ENCODE measurements around the gene EFCAB8.
A peak's percentile ranks its signal among the peaks of the same experiment; 100 is the strongest.
"Not testable (repeated sequence)": the region's sequence is repeated elsewhere in the genome, so short reads cannot be mapped to it uniquely, and the experiment has no call there.

The EFCAB8 gene

GRCh38 chr20:32898729-32899128, 40.0 kb downstream of the EFCAB8 start:
- peak; percentile 67 for DNase-seq (ENCODE audit: low read depth)
- H3K4me3 ChIP-seq (ENCODE audit: control insufficient read depth, low read depth, low read length) = no peak overlapping the region
- TF ChIP-seq CTCF (conservative IDR thresholded peaks at IDR 0.05; ENCODE audit: control insufficient read depth, insufficient read depth, low read depth, low read length) = no peak

- peak; percentile 51 for DNase-seq (ENCODE audit: low read depth)
- peak; percentile 90 for TF ChIP-seq CTCF (conservative IDR thresholded peaks at IDR 0.05; ENCODE audit: control insufficient read depth, insufficient read depth, low read depth, low read length)
- no peak overlapping the region for H3K4me3 ChIP-seq (ENCODE audit: control insufficient read depth, low read depth, low read length)
Observed at GRCh38 chr20:32902456-32903420, 44.0 kb downstream of the EFCAB8 start.

GRCh38 chr20:32903666-32904175, 45.0 kb downstream of the EFCAB8 start:
- no peak for TF ChIP-seq CTCF (conservative IDR thresholded peaks at IDR 0.05; ENCODE audit: control insufficient read depth, insufficient read depth, low read depth, low read length)
- no peak for DNase-seq (ENCODE audit: low read depth)

GRCh38 chr20:32904678-32905077, 46.0 kb downstream of the EFCAB8 start:
- DNase-seq (ENCODE audit: low read depth); H3K4me3 ChIP-seq (ENCODE audit: control insufficient read depth, low read depth, low read length): not testable (repeated sequence)

More at GRCh38 chr20:32903666-32904175, 45.0 kb downstream of the EFCAB8 start:
- no peak overlapping the region for H3K4me3 ChIP-seq (ENCODE audit: control insufficient read depth, low read depth, low read length)

- no peak for TF ChIP-seq CTCF (conservative IDR thresholded peaks at IDR 0.05; ENCODE audit: control insufficient read depth, insufficient read depth, low read depth, low read length)
- H3K4me3 ChIP-seq (ENCODE audit: control insufficient read depth, low read depth, low read length) = no peak overlapping the region
- no peak for DNase-seq (ENCODE audit: low read depth)
Observed at GRCh38 chr20:32906200-32906599, 47.5 kb downstream of the EFCAB8 start.

GRCh38 chr20:32906871-32907495, 48.3 kb downstream of the EFCAB8 start:
- no peak for TF ChIP-seq CTCF (conservative IDR thresholded peaks at IDR 0.05; ENCODE audit: control insufficient read depth, insufficient read depth, low read depth, low read length)
- H3K4me3 ChIP-seq (ENCODE audit: control insufficient read depth, low read depth, low read length) = no peak overlapping the region
- no peak for DNase-seq (ENCODE audit: low read depth)

GRCh38 chr20:32907886-32908285, 49.2 kb downstream of the EFCAB8 start:
- TF ChIP-seq CTCF (conservative IDR thresholded peaks at IDR 0.05; ENCODE audit: control insufficient read depth, insufficient read depth, low read depth, low read length) = no peak
- no peak overlapping the region for H3K4me3 ChIP-seq (ENCODE audit: control insufficient read depth, low read depth, low read length)
- DNase-seq (ENCODE audit: low read depth) = no peak

Measured in fibroblast of mammary gland (primary cell).